PC-9 (cell line): ENCODE results near the gene ROR2.

Source experiments
- CTCF ChIP-seq: fragments of 200-600 bp; sonication (generic); conservative IDR thresholded peaks from 2 replicates; pipeline ENCODE4 v1.6.1; 2017; ENCODE audit warnings: mixed run types, antibody characterized with exemption, mild to moderate bottlenecking, moderate library complexity
- EZH2 ChIP-seq: fragments of 200-600 bp; sonication (generic); IDR thresholded peaks from 2 replicates; pipeline ENCODE4 v1.8.0; 2017; ENCODE audit warnings: antibody characterized with exemption, low read depth

DNA sequence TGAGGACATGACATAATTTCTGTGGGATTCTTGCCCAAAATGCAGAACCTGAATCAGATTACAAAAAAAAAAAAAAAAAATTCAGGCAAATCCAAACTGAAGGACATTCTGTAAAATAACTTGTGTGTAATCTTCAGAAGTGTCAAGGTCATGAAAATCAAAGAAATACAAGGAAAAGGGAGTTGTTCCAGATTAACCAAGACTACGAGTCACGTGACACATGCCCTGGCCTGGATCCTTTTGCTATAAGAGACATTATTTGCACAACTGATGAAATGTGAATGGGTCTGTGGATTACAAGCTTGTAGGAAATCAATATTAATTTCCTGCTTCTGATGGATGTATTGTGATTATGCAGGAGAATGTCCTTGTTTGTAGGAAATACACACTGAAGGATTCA is 309.6 kb downstream of the ROR2 start:
- TF ChIP-seq EZH2 (no peak), CTCF (no peak)
